GM23338 (cell line): ENCODE measurements around the gene DNM1L.

Experiments
- CREB1 ChIP-seq: fragments of 250-450 bp; sonication (Bioruptor Pico); IDR thresholded peaks from 2 replicates; pipeline ENCODE4 v1.5.0; 2020; ENCODE audit warnings: low read depth, mild to moderate bottlenecking, moderate library complexity
- CTCF ChIP-seq, 2 experiments: fragments of 200-600 bp in 1 of 2; sonication (generic) in 1 of 2; conservative IDR thresholded peaks; 2 replicates each; pipeline versions ENCODE4 v1.5.1 to v1.6.1; 2016 to 2017; ENCODE audit warnings: antibody characterized with exemption in 2 of 2, low read depth in 2 of 2, mild to moderate bottlenecking in 2 of 2, moderate library complexity in 1 of 2
- ETS1 ChIP-seq: IDR thresholded peaks from 2 replicates; pipeline ENCODE4 v1.6.1; 2016; ENCODE audit warnings: antibody characterized with exemption
- EZH2 ChIP-seq: fragments of 200-600 bp; sonication (generic); IDR thresholded peaks from one replicate; pipeline ENCODE4 v1.8.0; 2017; ENCODE audit warnings: antibody characterized with exemption, mild to moderate bottlenecking, low read depth; ENCODE audit not compliant: unreplicated experiment
- EZH2phosphoT487 ChIP-seq: fragments of 200-600 bp; sonication (generic); IDR thresholded peaks from one replicate; pipeline ENCODE4 v1.8.1; 2018; ENCODE audit warnings: antibody characterized with exemption; ENCODE audit not compliant: unreplicated experiment
- JUNB ChIP-seq: IDR thresholded peaks from one replicate; pipeline ENCODE4 v1.6.1; 2016; ENCODE audit warnings: antibody characterized with exemption; ENCODE audit not compliant: unreplicated experiment
- NANOG ChIP-seq: IDR thresholded peaks from 2 replicates; pipeline ENCODE4 v1.6.1; 2016; ENCODE audit warnings: antibody characterized with exemption, borderline replicate concordance
- POLR2AphosphoS5 ChIP-seq: IDR thresholded peaks from 2 replicates; pipeline ENCODE4 v1.6.1; 2016; ENCODE audit warnings: antibody characterized with exemption, low read depth
- REST ChIP-seq: IDR thresholded peaks from one replicate; pipeline ENCODE4 v1.6.1; 2018; ENCODE audit warnings: antibody characterized with exemption; ENCODE audit not compliant: unreplicated experiment
- STAT1 ChIP-seq: IDR thresholded peaks from one replicate; pipeline ENCODE4 v1.6.1; 2016; ENCODE audit warnings: antibody characterized with exemption; ENCODE audit not compliant: unreplicated experiment
- ZNF114 ChIP-seq: fragments of 250-450 bp; sonication (Bioruptor Pico); IDR thresholded peaks from 2 replicates; pipeline ENCODE4 v1.5.0; 2020; ENCODE audit warnings: mild to moderate bottlenecking, moderate library complexity
- ZNF331 ChIP-seq: fragments of 250-450 bp; sonication (Bioruptor Pico); IDR thresholded peaks from 2 replicates; pipeline ENCODE4 v1.5.0; 2020; ENCODE audit warnings: low read depth, mild to moderate bottlenecking, moderate library complexity
- ZNF462 ChIP-seq: fragments of 250-450 bp; sonication (Bioruptor Pico); IDR thresholded peaks from 2 replicates; pipeline ENCODE4 v1.5.0; 2020; ENCODE audit warnings: mild to moderate bottlenecking, moderate library complexity

- TF ChIP-seq CTCF (conservative IDR thresholded peaks at IDR 0.05; ENCODE audit: low read depth in 2 of 2) (no peak), EZH2phosphoT487 (no peak), POLR2AphosphoS5 (no peak), EZH2 (no peak), CREB1 (CRISPR knock-in tag) (no peak), REST (no peak), STAT1 (no peak), ZNF331 (CRISPR knock-in tag) (no peak), ETS1 (no peak), ZNF114 (no peak), JUNB (no peak), ZNF462 (CRISPR knock-in tag) (no peak), NANOG (no peak)
Measured at GRCh38 chr12:32736445-32736844, 57.3 kb downstream of the DNM1L start.
